Panc1 (cell line): ENCODE results near the gene SYCP1. TPM values are rescaled to one million over a fixed set of nuclear protein-coding genes. Genes with fewer than 3 reads are reported as not detected.

Experiments used
- ATAC-seq: fragments of 200-7000 bp; cut with Tn5 transposase; 2 replicates; pipeline ENCODE4 v1.9.1; 2020; ENCODE audit warnings: mild to moderate bottlenecking, moderate library complexity
- BruUV-seq: library from RNA; stranded (reverse); fragments of 400-500 nt; replicated peaks from 2 replicates; lab custom pipeline; 2021; lab: Mats Ljungman, UMichigan
- CTCF ChIA-PET: fragments of 300-600 bp; sonication (Branson Sonifier 250); formaldehyde crosslinking; loops from one replicate; lab custom pipeline; 2022; ENCODE audit warnings: antibody characterized with exemption; lab: Charles Lee
- POLR2A ChIA-PET: fragments of 300-600 bp; sonication (Branson Sonifier 250); formaldehyde crosslinking; loops from one replicate; lab custom pipeline; 2022; ENCODE audit warnings: antibody characterized with exemption; lab: Charles Lee
- DNase-seq: peaks from one replicate; pipeline ENCODE4 v3.0.0-alpha.2; 2010; ENCODE audit warnings: low read depth, low spot score
- H3K27ac ChIP-seq: 2 replicates; pipeline ENCODE4 v1.5.1; 2011; ENCODE audit warnings: mild to moderate bottlenecking, low read length, inconsistent platforms
- H3K27me3 ChIP-seq: fragments of 200-500 bp; sonication (Bioruptor generic); 2 replicates; pipeline ENCODE4 v1.6.0; 2014; ENCODE audit warnings: low read length, inconsistent platforms; ENCODE audit not compliant: control insufficient read depth, insufficient read depth
- H3K36me3 ChIP-seq: fragments of 200-500 bp; sonication (Bioruptor generic); 2 replicates; pipeline ENCODE4 v1.5.1; 2014; ENCODE audit warnings: inconsistent platforms, mild to moderate bottlenecking, low read length, moderate library complexity; ENCODE audit not compliant: control insufficient read depth, insufficient read depth
- H3K4me1 ChIP-seq: 2 replicates; pipeline ENCODE4 v1.5.1; 2011; ENCODE audit warnings: inconsistent platforms, mild to moderate bottlenecking, low read length, moderate library complexity; ENCODE audit not compliant: control insufficient read depth, insufficient read depth
- H3K4me3 ChIP-seq, 2 experiments: 2 replicates each; pipeline ENCODE4 v1.5.1; 2011 to 2012; ENCODE audit warnings: low read depth in 2 of 2, low read length in 2 of 2, mild to moderate bottlenecking in 2 of 2, inconsistent platforms in 1 of 2, moderate library complexity in 1 of 2
- H3K9me3 ChIP-seq: fragments of 200-500 bp; sonication (Bioruptor generic); 2 replicates; pipeline ENCODE4 v1.5.1; 2014; ENCODE audit warnings: low read depth, mild to moderate bottlenecking, inconsistent platforms, low read length, moderate library complexity; ENCODE audit not compliant: control insufficient read depth, insufficient read depth
- CTCF ChIP-seq: fragments of 450-650 bp; IDR thresholded peaks from 2 replicates; pipeline ENCODE4 v1.5.1; 2017; ENCODE audit warnings: mild to moderate bottlenecking
- POLR2AphosphoS5 ChIP-seq: IDR thresholded peaks from 2 replicates; pipeline ENCODE4 v1.6.1; 2012; ENCODE audit warnings: mild to moderate bottlenecking, low read depth, low read length, moderate library complexity
- REST ChIP-seq, 2 experiments: IDR thresholded peaks; 2 replicates each; pipeline ENCODE4 v1.6.1; 2011 to 2012; ENCODE audit warnings: low read depth in 2 of 2, control low read depth in 1 of 2, low read length in 1 of 2, mild to moderate bottlenecking in 1 of 2, moderate library complexity in 1 of 2; ENCODE audit not compliant: insufficient read depth in 1 of 2
- SIN3A ChIP-seq: IDR thresholded peaks from 2 replicates; pipeline ENCODE4 v1.6.1; 2012; ENCODE audit warnings: low read depth, mild to moderate bottlenecking, low read length, moderate library complexity, borderline replicate concordance; ENCODE audit not compliant: insufficient read depth
- TCF7L2 ChIP-seq: IDR thresholded peaks from 2 replicates; pipeline ENCODE4 v1.6.1; 2011; ENCODE audit warnings: mild to moderate bottlenecking, low read depth, low read length, inconsistent platforms
- in situ Hi-C: cut with HindIII; loops from 2 replicates; pipeline ENCODE4 v1.10.0; 2016; ENCODE audit warnings: low sequenced_read_pairs, low pct_unique_long_range_greater_than_20kb
- intact Hi-C: fragments of 100-400 bp; cut with micrococcal nuclease; formaldehyde crosslinking; loops from one replicate; pipeline ENCODE4 v1.10.0; 2022; ENCODE audit not compliant: unreplicated experiment
- total RNA-seq: library from RNA; stranded (reverse); gene quantifications from one replicate; pipeline ENCODE4 v1.2.1, GENCODE V29; 2021; ENCODE audit not compliant: unreplicated experiment

SYCP1 gene
- total RNA-seq, 1 experiment from 2014 or later, result not detected

GRCh38 chr1:114896795-114897194 lies 42.1 kb downstream of the SYCP1 start:
- no peak for ATAC-seq
- ChIA-PET POLR2A (no interaction called here), CTCF (no interaction called here)
- no peak for TF ChIP-seq CTCF
- no peak for TF ChIP-seq POLR2AphosphoS5
- no peak for TF ChIP-seq REST (IDR thresholded peaks at IDR 0.05; ENCODE audit: insufficient read depth in 1 of 2, low read depth in 2 of 2, low read length in 1 of 2)
- no peak for TF ChIP-seq SIN3A
- no peak for TF ChIP-seq TCF7L2
- Histone ChIP-seq H3K27me3 (0 out of 2 replicates have a peak, but pooled peaks cover 2% of the 10 kb centered on the region), H3K4me1 (no peaks in the 10 kb centered on the region), H3K9me3 (no peaks in the 10 kb centered on the region), H3K36me3 (no peaks in the 10 kb centered on the region), H3K27ac (no peak overlapping the region), H3K4me3 (no peak overlapping the region)
- in situ Hi-C loops, result no loop called here
- intact Hi-C loops, result no loop called here
- BruUV-seq, result no TSS peak
- no peak for DNase-seq

GRCh38 chr1:114901814-114902213 lies 47.2 kb downstream of the SYCP1 start:
- no peak overlapping the region for H3K4me3 ChIP-seq
- in situ Hi-C loops, result no loop called here
- no peaks in the 10 kb centered on the region for H3K27me3 ChIP-seq
- intact Hi-C loops, result no loop called here
- BruUV-seq, result no TSS peak
- DNase-seq (no peak), ATAC-seq (no peak)
- H3K36me3 ChIP-seq, result no peaks in the 10 kb centered on the region
- no peaks in the 10 kb centered on the region for H3K4me1 ChIP-seq
- ChIA-PET POLR2A (no interaction called here), CTCF (no interaction called here)
- no peak overlapping the region for H3K27ac ChIP-seq
- TF ChIP-seq SIN3A (no peak), REST (IDR thresholded peaks at IDR 0.05; ENCODE audit: insufficient read depth in 1 of 2, low read depth in 2 of 2, low read length in 1 of 2) (no peak), TCF7L2 (no peak), POLR2AphosphoS5 (no peak), CTCF (no peak)
- H3K9me3 ChIP-seq, result no peaks in the 10 kb centered on the region
